Activated CD4-positive, alpha-beta T cell treated with anti-CD3 and anti-CD28 coated beads, Interleukin-10, Interleukin-2, amounts not matched to agents 100 ng/mL and 50 ng/mL, durations not matched to agents 16 hours and 8 hours (primary cell): ENCODE measurements around the gene SLC39A8.
A peak's percentile ranks its signal among the peaks of the same experiment; 100 is the strongest.

ENCODE experiments used
- DNase-seq: peaks from one replicate; pipeline ENCODE4 v3.0.0-alpha.2; 2020

Gene SLC39A8

GRCh38 chr4:102339018-102339417 is 6.3 kb downstream of the SLC39A8 start:
- no peak for DNase-seq

DNA sequence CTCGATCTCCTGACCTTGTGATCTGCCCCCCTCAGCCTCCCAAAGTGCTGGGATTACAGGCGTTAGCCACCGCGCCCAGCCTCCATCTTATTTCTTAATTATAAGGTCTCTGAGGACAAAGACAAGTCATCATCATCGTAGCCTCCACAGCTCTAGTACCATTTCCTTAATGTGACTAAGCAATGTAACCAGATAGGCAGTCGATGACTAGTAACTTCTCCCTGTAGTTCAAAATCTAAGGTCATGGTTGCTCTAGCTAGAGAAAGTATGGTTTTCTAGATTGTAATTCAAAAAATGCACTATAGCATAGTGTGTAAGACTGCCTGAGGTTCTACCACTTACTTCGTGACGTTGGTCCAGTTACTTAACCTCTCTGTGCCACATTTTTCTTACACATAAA is 6.9 kb downstream of the SLC39A8 start:
- DNase-seq = no peak

DNA sequence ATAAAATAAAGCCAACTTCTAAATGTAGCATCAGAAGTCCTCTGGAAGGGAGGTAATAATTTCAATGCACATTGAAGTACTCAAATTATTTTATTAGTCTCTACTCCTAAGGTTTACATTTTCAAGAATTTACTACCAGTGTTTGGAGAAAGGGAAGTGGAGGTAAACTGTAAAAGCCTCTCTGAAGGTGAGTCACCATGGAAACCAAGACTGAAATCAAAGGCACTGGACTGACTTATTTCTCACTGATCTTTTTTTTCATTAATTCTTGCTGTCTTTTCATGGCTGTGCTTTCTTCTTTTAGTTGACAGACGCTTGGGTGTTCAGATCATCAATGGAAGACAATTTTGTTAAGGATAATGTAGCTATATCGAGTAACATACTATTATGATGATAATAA is 9.7 kb downstream of the SLC39A8 start:
- no peak for DNase-seq

GRCh38 chr4:102334624-102335023 is 10.7 kb downstream of the SLC39A8 start:
- DNase-seq = no peak

DNA sequence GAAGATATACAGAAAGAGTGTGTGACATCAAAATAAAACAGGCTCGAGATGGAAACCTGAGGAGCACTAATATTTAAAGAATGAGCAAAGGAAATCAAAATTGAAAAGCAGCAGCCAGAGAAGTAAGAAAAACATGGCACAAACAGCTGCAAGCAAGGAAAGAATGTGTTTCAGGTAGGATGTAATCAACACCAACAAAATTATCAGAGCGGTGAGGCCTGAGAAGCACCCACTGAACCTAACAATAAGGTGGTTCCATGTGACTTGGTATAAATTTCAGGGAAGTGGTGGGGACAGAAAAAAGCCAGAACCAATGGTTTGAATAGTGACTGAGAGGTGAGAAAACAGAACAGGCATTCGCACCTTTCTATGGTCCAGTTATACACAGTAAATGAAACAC is 11.5 kb downstream of the SLC39A8 start:
- no peak for DNase-seq

- no peak for DNase-seq
These were observed 17.2 kb downstream of the SLC39A8 start for GRCh38 chr4:102328045-102328444.

DNA sequence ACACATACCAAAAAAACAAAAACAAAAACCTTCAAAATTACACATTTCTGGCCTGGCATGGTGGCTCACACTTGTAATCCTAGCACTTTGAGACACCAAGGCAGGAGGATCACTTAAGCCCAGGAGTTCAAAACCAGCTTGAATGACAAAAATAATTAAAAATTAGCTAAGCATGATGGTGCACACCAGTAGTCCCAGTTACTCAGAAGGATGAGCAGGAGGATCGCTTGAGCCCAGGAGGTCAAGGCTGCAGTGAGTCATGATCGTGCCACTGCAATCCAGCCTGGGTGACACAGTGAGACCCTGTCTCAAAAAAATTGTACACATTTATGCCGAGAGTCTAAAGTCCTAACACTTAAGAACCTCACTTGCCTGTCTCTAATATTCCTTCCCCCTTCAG is 18.3 kb downstream of the SLC39A8 start:
- no peak for DNase-seq

- no peak for DNase-seq
These were observed 20.6 kb downstream of the SLC39A8 start for GRCh38 chr4:102324730-102325129.

DNA sequence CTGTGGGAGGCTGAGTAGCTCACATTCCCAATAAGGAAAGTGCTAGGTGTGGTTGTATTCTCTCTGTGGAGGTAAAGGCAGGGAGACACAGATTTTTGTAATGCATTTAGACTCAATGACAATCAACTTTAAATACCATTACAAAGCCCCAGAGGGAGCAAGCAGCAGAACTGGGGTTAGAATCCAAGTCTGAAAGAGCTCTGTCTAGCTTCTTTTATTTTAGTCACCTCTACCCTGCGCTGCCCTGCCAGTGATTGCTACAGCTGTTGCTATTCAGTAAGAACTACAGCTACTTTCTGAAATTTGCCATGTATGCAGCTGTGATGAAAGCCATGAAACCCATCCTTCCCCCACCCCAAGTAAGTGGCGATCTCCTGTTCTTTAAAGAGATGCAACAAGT is 22.5 kb downstream of the SLC39A8 start:
- DNase-seq = no peak

DNA sequence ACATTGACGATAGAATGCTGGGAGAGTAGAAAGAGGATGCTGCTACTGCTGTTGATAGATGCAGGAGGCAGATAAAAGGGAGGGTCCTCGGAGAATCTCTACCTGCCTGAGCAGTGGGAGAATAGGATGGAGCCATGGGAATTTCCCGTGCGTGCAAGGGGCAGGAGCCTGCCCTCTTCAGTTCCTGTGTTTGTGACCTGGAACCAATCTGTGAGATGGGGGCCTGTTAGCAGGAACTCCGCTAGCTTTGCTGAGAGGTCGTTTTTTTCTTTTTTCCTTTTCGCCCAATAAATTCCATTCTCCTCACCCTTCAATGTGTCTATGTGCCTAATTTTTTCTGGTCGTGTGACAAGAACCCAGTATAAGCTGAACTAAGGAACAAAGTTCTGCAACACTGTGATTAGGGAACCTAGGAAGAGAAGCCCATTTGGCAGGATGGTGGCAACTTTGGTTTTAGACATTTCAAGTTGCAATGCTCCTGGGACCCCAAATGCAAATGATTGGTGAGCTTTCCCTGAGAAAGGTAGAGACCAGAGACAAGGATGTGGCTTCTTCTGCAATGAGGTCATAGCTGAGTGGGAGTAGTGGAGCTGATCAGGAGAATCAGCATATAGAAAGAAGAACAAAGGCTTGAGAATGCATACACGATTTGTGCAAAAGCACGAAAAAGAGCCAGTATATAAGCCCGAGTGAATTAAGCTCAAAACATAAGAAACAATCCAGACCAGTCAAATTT is 23.9 kb downstream of the SLC39A8 start:
- DNase-seq = no peak

- DNase-seq = no peak
These were observed 25.7 kb downstream of the SLC39A8 start for GRCh38 chr4:102319594-102319993.

- no peak for DNase-seq
These were observed 26.8 kb downstream of the SLC39A8 start for GRCh38 chr4:102318526-102318925.

- no peak for DNase-seq
These were observed 27.2 kb downstream of the SLC39A8 start for GRCh38 chr4:102318105-102318504.

GRCh38 chr4:102317459-102317858 is 27.8 kb downstream of the SLC39A8 start:
- no peak for DNase-seq

- DNase-seq = no peak
These were observed 28.7 kb downstream of the SLC39A8 start for GRCh38 chr4:102316585-102316984.

- DNase-seq = no peak
These were observed 29.8 kb downstream of the SLC39A8 start for GRCh38 chr4:102315532-102315931.

GRCh38 chr4:102312417-102312816 is 32.9 kb downstream of the SLC39A8 start:
- DNase-seq = no peak

GRCh38 chr4:102311912-102312311 is 33.4 kb downstream of the SLC39A8 start:
- no peak for DNase-seq

- DNase-seq = no peak
These were observed 33.9 kb downstream of the SLC39A8 start for GRCh38 chr4:102311407-102311806.

- no peak for DNase-seq
These were observed 37.1 kb downstream of the SLC39A8 start for GRCh38 chr4:102308032-102308799.

DNA sequence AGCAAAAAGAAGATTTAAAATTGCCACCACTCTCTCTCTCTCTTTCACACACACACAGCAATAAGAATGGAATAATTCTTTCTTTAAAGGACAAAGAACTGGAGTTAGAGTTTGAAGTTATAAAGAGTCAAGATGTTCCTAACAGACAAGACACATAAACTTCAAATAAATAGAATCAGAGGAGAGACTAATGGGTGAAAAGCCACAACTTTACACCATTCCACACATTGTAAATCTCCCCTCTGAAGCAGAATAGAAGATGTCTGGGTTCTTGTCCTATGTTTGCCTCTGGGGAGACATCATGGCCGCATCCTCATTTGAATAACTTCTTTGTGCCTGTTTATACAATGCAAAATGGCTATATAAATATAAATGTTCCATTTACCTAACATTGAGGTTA is 39.6 kb downstream of the SLC39A8 start:
- no peak for DNase-seq

- no peak for DNase-seq
These were observed 42.5 kb downstream of the SLC39A8 start for GRCh38 chr4:102302762-102303161.

- no peak for DNase-seq
These were observed 44.1 kb downstream of the SLC39A8 start for GRCh38 chr4:102301167-102301566.

- peak; percentile 34 for DNase-seq
These were observed 45.8 kb downstream of the SLC39A8 start for GRCh38 chr4:102299354-102300107.
